Kidney tubule cell (primary cell): ENCODE data around the gene CCBE1.

ENCODE experiments used
- DNase-seq: peaks from one replicate; pipeline ENCODE4 v3.0.0-alpha.2; 2018; ENCODE audit warnings: low spot score

The CCBE1 gene

GRCh38 chr18:59492756-59493421 is 204.3 kb downstream of the CCBE1 start:
- no peak for DNase-seq

- no peak for DNase-seq
Measured at GRCh38 chr18:59488899-59489298, 208.3 kb downstream of the CCBE1 start.

- DNase-seq, result no peak
Measured at GRCh38 chr18:59485382-59485781, 211.8 kb downstream of the CCBE1 start.

- no peak for DNase-seq
Measured at GRCh38 chr18:59484561-59485328, 212.5 kb downstream of the CCBE1 start.

GRCh38 chr18:59484131-59484530 is 213.1 kb downstream of the CCBE1 start:
- DNase-seq, result no peak

- no peak for DNase-seq
Measured at GRCh38 chr18:59481436-59481835, 215.8 kb downstream of the CCBE1 start.

GRCh38 chr18:59479776-59480175 is 217.4 kb downstream of the CCBE1 start:
- DNase-seq, result no peak

- no peak for DNase-seq
Measured at GRCh38 chr18:59478591-59478990, 218.6 kb downstream of the CCBE1 start.

GRCh38 chr18:59477849-59478248 is 219.4 kb downstream of the CCBE1 start:
- DNase-seq, result no peak

- DNase-seq, result no peak
Measured at GRCh38 chr18:59470561-59471121, 226.6 kb downstream of the CCBE1 start.

- DNase-seq, result no peak
Measured at GRCh38 chr18:59469463-59470180, 227.6 kb downstream of the CCBE1 start.

GRCh38 chr18:59468821-59469220 is 228.4 kb downstream of the CCBE1 start:
- DNase-seq, result no peak

- no peak for DNase-seq
Measured at GRCh38 chr18:59467497-59467896, 229.7 kb downstream of the CCBE1 start.

- DNase-seq, result no peak
Measured at GRCh38 chr18:59466980-59467379, 230.2 kb downstream of the CCBE1 start.

GRCh38 chr18:59464486-59464885 is 232.7 kb downstream of the CCBE1 start:
- DNase-seq, result no peak

- DNase-seq, result no peak
Measured at GRCh38 chr18:59461171-59461570, 236.1 kb downstream of the CCBE1 start.

GRCh38 chr18:59460072-59460420 is 237.2 kb downstream of the CCBE1 start:
- DNase-seq, result no peak

- peak; percentile 32 for DNase-seq
Measured at GRCh38 chr18:59459369-59460071, 237.7 kb downstream of the CCBE1 start.

GRCh38 chr18:59458575-59458974 is 238.6 kb downstream of the CCBE1 start:
- DNase-seq, result no peak

- no peak for DNase-seq
Measured at GRCh38 chr18:59456657-59457056, 240.6 kb downstream of the CCBE1 start.

- DNase-seq, result no peak
Measured at GRCh38 chr18:59455728-59456276, 241.4 kb downstream of the CCBE1 start.
